HFF-Myc (cell line): ENCODE results near the gene PTGIR.

ENCODE experiments used
- DNase-seq: peaks from one replicate; pipeline ENCODE4 v3.0.0-alpha.2; 2011; ENCODE audit warnings: low read depth; ENCODE audit errors: extremely low read depth
- H3K4me3 ChIP-seq: replicated peaks from 2 replicates; pipeline ENCODE4 v1.5.1; 2011; ENCODE audit warnings: low read depth, mild to moderate bottlenecking, control low read depth, low read length
- TF ChIP-seq, protein P1 (sequence below): IDR thresholded peaks from 2 replicates; pipeline ENCODE4 v1.5.1; 2012; ENCODE audit warnings: mild to moderate bottlenecking, low read depth, low read length, control low read depth; ENCODE audit errors: missing control alignments

The PTGIR gene

GRCh38 chr19:46606019-46606418, 18.9 kb downstream of the PTGIR start:
- no peak for DNase-seq
- TF ChIP-seq, protein P1, sequence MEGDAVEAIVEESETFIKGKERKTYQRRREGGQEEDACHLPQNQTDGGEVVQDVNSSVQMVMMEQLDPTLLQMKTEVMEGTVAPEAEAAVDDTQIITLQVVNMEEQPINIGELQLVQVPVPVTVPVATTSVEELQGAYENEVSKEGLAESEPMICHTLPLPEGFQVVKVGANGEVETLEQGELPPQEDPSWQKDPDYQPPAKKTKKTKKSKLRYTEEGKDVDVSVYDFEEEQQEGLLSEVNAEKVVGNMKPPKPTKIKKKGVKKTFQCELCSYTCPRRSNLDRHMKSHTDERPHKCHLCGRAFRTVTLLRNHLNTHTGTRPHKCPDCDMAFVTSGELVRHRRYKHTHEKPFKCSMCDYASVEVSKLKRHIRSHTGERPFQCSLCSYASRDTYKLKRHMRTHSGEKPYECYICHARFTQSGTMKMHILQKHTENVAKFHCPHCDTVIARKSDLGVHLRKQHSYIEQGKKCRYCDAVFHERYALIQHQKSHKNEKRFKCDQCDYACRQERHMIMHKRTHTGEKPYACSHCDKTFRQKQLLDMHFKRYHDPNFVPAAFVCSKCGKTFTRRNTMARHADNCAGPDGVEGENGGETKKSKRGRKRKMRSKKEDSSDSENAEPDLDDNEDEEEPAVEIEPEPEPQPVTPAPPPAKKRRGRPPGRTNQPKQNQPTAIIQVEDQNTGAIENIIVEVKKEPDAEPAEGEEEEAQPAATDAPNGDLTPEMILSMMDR: no peak

DNA sequence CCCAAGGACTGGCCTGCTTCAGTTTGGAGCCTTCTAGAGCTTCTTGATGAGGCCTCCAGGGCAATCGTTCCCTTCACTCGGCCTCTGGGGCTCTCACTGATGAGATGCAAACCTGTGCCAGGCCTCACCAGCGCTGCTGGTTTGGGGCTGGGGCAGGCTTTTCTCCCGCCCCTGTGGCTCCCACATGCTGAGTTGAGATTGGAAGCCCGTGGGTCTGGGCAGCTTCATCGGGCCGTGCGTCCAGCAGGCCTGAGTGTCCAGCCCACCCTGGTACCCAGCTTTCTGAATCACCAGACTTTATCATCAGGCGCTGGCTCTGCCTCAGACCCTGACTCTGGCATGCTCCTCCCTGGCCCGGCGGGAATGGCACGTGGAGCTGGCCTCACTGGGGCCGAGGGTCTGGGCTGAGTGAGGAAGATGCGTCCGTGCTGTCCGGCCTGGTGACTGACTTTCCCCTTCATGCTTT, 19.5 kb downstream of the PTGIR start:
- no peak overlapping the region for H3K4me3 ChIP-seq
- TF ChIP-seq, protein P1: no peak
- DNase-seq: no peak

More at GRCh38 chr19:46606019-46606418, 18.9 kb downstream of the PTGIR start:
- no peak overlapping the region for H3K4me3 ChIP-seq

DNA sequence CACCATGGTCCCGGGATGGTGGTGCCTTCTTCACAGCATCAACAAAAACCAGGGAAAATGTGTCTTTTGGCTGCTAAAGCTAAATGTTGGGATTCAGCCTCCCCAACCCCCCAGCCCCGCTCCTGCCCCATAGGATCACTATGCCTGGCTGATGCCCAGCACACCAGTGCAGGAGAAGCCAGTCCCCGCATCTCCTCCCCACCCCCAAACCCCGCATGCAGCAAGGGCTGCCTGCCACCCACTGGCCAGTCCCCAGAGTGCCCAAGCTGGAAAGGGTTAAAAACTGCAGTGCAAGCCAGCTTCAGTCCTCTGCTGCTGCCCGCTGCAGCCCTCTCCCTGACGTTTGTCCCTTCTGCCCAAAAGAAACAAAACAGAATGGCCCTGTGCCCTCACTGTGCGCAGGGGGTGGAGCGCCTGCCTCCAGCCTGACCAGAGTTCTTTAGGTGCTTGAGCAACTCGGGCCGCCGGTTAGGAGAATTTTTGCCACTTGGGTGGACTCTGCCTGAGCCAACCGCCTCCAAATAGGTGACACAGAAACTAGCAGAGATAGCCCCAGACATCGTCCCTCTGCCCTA, 20.0 kb downstream of the PTGIR start:
- TF ChIP-seq, protein P1: no peak
- DNase-seq: no peak

GRCh38 chr19:46603752-46604231, 21.1 kb downstream of the PTGIR start:
- TF ChIP-seq, protein P1: no peak
- peak overlapping the region; percentile 100 for H3K4me3 ChIP-seq
- DNase-seq: no peak

More for the DNA sequence above, 20.0 kb downstream of the PTGIR start:
- H3K4me3 ChIP-seq: no peak overlapping the region

DNA sequence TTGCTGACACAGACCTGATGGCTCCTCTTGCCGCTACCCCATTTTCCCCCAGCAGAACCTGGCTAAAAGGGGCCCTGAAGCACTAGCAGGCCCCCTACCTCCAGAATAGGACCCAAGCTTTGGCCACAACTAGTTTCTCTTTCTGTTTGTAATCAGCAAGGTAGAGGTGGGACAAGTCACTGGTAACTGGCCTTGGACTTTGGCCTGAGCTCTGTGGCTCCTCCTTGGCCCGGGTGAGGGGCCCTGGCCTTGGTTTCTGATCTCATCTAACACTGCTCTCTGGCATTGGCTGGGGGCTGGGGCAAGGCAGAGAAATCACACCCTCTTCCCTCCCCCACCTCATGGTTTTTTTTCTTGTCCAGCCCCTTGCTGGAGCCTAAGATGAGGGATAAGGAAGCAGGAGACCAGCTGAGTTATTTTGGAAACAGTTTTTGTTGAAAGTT, 21.7 kb downstream of the PTGIR start:
- TF ChIP-seq, protein P1: no peak
- peak overlapping the region; percentile 100 for H3K4me3 ChIP-seq
- DNase-seq: no peak

DNA sequence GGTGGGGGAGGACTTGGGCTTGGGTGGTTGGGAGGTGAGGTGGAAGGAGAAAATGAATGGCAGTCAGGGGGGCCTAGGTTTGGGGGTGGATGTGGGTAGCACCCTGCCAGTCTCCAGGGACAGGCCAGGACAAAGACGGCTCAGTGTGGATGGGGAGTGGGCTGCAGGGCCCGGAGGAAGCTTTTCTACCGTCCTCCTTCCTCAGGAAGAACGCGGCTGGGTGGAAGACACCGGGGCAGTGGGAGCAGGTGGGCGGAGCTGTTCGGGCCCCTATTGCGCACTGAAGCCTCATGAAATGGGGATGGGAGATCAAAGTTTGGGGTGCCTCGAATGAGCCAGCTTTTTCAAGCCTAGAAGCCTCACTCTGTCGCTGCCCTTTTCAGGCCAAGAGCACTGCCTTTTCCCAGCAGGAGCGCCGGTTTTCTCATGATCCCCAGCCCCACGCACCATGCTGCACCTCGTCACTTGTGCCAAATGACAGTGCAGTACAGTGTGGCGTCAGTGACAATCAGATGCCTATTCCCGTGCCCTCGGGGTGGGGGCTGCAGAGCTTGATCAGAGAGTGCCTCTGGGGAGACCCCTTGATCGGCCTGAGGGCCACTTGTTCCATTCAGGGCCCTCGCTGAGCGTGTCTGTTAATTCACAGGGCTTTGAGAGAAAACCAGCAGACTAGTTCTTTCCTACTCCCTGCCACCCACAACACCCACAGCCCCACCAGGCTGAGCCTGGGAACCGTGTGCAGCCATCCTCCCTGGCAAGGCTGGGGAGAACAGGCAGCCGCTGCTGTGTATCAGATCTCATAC, 22.3 kb downstream of the PTGIR start:
- peak overlapping the region; percentile 100 for H3K4me3 ChIP-seq

More for the DNA sequence above, 22.3 kb downstream of the PTGIR start:
- TF ChIP-seq, protein P1: no peak
- DNase-seq: no peak
